Smooth muscle cell (in vitro differentiated cells): Measurements from ENCODE around the gene RAB22A. TPM values are rescaled to one million over a fixed set of nuclear protein-coding genes. Genes with fewer than 3 reads are reported as not detected.

Experiments
- DNase-seq: peaks from one replicate; lab custom pipeline; 2025; ENCODE audit not compliant: unreplicated experiment; lab: John Stamatoyannopoulos, UW
- H2AFZ ChIP-seq: fragments of 200-600 bp; sonication (generic); 2 replicates; pipeline ENCODE4 v1.6.0; 2016; ENCODE audit warnings: antibody characterized with exemption, low read depth, mild to moderate bottlenecking
- H3F3A ChIP-seq: fragments of 200-600 bp; sonication (generic); 2 replicates; pipeline ENCODE4 v1.6.0; 2017; ENCODE audit warnings: antibody characterized with exemption, low read depth
- H3K27ac ChIP-seq: fragments of 200-600 bp; sonication (generic); 2 replicates; pipeline ENCODE4 v1.5.1; 2016; ENCODE audit warnings: low read depth, mild to moderate bottlenecking
- H3K27me3 ChIP-seq: fragments of 200-600 bp; sonication (generic); 2 replicates; pipeline ENCODE4 v1.6.1; 2016; ENCODE audit warnings: low read depth, mild to moderate bottlenecking
- H3K36me3 ChIP-seq: fragments of 200-600 bp; sonication (generic); 2 replicates; pipeline ENCODE4 v1.5.1; 2016; ENCODE audit warnings: low read depth
- H3K4me1 ChIP-seq: fragments of 200-600 bp; sonication (generic); 2 replicates; pipeline ENCODE4 v1.5.1; 2016; ENCODE audit warnings: low read depth
- H3K4me2 ChIP-seq: fragments of 200-600 bp; sonication (generic); 2 replicates; pipeline ENCODE4 v1.6.0; 2016; ENCODE audit warnings: mild to moderate bottlenecking
- H3K4me3 ChIP-seq: fragments of 200-600 bp; sonication (generic); 2 replicates; pipeline ENCODE4 v1.5.1; 2016; ENCODE audit warnings: mild to moderate bottlenecking
- H3K79me2 ChIP-seq: fragments of 200-600 bp; sonication (generic); 2 replicates; pipeline ENCODE4 v1.6.0; 2016; ENCODE audit warnings: low read depth, mild to moderate bottlenecking
- H3K9ac ChIP-seq: fragments of 200-600 bp; sonication (generic); 2 replicates; pipeline ENCODE4 v1.6.0; 2016; ENCODE audit warnings: low read depth
- H3K9me3 ChIP-seq: fragments of 200-600 bp; sonication (generic); replicated peaks from 2 replicates; pipeline ENCODE4 v1.5.1; 2016; ENCODE audit warnings: low read depth
- H4K20me1 ChIP-seq: fragments of 200-600 bp; sonication (generic); 2 replicates; pipeline ENCODE4 v1.6.0; 2016; ENCODE audit warnings: low read depth
- WGBS: methylation state at CpG from one replicate; pipeline ENCODE4 v1.1.7; 2016; ENCODE audit warnings: low lambda C conversion rate; 5-methylcytosine and 5-hydroxymethylcytosine counted together
- polyA plus RNA-seq: library from polyadenylated mRNA; unstranded; fragments of >200 nt; fragmentation: Nextera tagmentation; extraction: Ambion mirVana; gene quantifications from 2 replicates; pipeline ENCODE4 v1.2.1, GENCODE V29; 2016
- total RNA-seq: library from RNA; depleted of rRNA; stranded (reverse); fragments of >200 nt; gene quantifications from 2 replicates; pipeline ENCODE4 v1.2.3, GENCODE V29; 2014
- TF ChIP-seq, protein P1 (sequence below): fragments of 200-600 bp; sonication (generic); IDR thresholded peaks from 2 replicates; pipeline ENCODE4 v1.5.1; 2017; ENCODE audit warnings: borderline replicate concordance, mild to moderate bottlenecking, antibody characterized with exemption; ENCODE audit not compliant: insufficient read depth, poor library complexity, severe bottlenecking

The RAB22A gene
- total and polyA plus RNA-seq, 2 experiments from 2014 or later, result 14.0 to 23.7 TPM

DNA sequence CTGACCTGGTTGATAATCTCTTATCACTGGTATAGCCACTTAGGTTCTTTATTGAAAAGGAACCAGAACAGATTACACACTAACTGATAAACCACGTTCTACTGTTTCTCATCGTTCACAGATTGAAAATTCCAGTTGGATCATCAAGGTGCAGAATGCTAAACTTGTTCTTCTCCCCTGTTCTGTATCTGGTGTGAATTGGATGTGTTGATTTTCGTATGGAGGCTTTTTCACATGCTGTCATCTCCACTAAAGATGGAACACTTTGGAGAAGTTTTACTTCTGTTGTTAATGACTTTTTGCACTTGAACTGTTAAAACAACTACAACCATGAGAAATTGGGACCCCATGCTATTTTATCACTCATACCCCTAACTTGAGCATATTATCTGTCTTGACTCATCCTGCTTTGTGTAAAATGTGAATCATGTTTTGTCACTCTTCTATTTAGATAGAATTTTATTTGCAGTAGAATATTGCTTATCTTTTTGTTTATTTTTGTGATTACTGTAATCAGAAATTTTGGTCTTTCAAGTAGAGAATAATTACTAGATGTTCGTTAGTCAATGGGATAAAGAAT lies 97.0 kb downstream of the RAB22A start:
- Histone ChIP-seq H4K20me1 (peaks cover 100% of the 10 kb centered on the region), H3K9ac (no peak overlapping the region), H3F3A (peaks cover 5% of the 10 kb centered on the region), H3K79me2 (peaks cover 96% of the 10 kb centered on the region), H3K9me3 (no peaks in the 10 kb centered on the region), H2AFZ (no peak overlapping the region), H3K36me3 (no peaks in the 10 kb centered on the region), H3K4me2 (peak overlapping the region; percentile 1), H3K4me1 (peaks cover 9% of the 10 kb centered on the region), H3K4me3 (no peak overlapping the region), H3K27me3 (no peaks in the 10 kb centered on the region), H3K27ac (peak overlapping the region; percentile 40)
- TF ChIP-seq, protein P1, sequence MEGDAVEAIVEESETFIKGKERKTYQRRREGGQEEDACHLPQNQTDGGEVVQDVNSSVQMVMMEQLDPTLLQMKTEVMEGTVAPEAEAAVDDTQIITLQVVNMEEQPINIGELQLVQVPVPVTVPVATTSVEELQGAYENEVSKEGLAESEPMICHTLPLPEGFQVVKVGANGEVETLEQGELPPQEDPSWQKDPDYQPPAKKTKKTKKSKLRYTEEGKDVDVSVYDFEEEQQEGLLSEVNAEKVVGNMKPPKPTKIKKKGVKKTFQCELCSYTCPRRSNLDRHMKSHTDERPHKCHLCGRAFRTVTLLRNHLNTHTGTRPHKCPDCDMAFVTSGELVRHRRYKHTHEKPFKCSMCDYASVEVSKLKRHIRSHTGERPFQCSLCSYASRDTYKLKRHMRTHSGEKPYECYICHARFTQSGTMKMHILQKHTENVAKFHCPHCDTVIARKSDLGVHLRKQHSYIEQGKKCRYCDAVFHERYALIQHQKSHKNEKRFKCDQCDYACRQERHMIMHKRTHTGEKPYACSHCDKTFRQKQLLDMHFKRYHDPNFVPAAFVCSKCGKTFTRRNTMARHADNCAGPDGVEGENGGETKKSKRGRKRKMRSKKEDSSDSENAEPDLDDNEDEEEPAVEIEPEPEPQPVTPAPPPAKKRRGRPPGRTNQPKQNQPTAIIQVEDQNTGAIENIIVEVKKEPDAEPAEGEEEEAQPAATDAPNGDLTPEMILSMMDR, result no peak
- DNase-seq, result no peak
- WGBS, result 47% methylated on average over 4 of the region's 4 CpGs

DNA sequence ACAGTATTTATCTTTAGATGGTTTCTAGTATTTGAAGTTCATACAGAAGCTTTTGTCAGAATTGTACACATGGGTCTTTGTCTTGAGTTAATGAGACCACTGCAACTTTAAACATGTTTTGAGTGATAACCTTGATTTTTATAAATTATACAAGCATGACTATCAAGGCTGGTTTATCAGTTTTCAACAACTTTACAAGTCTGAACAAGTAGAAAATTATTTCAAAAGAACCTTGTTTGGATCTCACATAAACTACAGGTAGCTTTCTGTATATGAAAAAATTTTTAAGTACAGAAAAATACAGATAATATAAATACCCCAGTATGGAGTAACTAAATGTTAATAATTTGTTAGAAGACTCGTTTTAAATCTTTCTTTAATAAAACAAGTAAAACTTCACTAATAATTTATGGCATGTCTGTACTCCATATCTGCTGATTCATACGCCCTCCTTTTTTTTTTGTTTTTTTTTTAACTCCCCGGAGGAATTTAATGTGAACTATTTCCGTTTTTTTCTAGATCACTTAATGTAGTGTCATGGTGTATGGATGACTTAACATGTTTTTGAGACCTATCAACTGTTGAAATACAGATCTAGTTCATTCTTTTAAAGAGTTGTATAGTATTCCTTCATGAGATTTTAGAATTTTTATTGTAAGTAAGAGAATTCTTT lies 97.8 kb downstream of the RAB22A start:
- Histone ChIP-seq H3K27ac (peak overlapping the region; percentile 40), H3K4me2 (peak overlapping the region; percentile 1), H3K36me3 (no peaks in the 10 kb centered on the region), H3K4me3 (no peak overlapping the region), H3K79me2 (peaks cover 96% of the 10 kb centered on the region), H4K20me1 (peaks cover 99% of the 10 kb centered on the region), H2AFZ (no peak overlapping the region), H3F3A (peaks cover 5% of the 10 kb centered on the region), H3K9ac (no peak overlapping the region), H3K9me3 (no peaks in the 10 kb centered on the region), H3K4me1 (peaks cover 9% of the 10 kb centered on the region), H3K27me3 (no peaks in the 10 kb centered on the region)
- WGBS, result 86% methylated on average over 4 of the region's 4 CpGs
- TF ChIP-seq, protein P1, result no peak
- no peak for DNase-seq

DNA sequence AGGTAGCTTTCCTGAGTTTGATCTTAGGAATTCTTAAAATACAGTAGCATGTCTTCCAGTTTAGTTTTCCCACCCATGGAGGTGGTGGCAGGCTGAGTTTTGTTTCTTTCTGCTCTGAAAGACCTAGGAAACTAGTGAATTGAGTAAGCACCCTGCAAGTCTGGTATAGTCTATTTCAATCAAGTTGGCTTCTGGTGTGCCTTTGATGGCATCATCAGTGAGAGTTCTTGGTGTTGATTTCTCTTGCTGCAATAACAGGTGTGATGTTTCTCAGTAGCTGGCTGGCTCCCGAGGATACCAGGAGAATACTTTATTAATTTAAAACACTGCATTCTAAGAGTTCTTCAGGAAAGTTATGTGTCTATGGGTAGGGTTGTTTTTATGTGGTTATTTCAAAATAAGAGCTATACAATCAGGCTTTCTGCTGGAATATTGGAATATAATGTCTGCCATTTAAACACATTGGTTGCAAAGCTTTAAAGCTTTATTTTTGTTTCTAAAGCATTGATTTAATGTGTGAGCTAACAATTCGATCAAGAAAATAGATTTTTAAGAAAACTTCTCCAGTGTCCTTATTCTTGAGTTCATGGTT lies 98.5 kb downstream of the RAB22A start:
- WGBS, result 88% methylated on average over 2 of the region's 2 CpGs
- TF ChIP-seq, protein P1, result no peak
- DNase-seq, result no peak
- H3K9ac ChIP-seq, result no peak overlapping the region
- H4K20me1 ChIP-seq, result peaks cover 97% of the 10 kb centered on the region
- H3F3A ChIP-seq, result peaks cover 5% of the 10 kb centered on the region
- H2AFZ ChIP-seq, result no peak overlapping the region
- H3K79me2 ChIP-seq, result peaks cover 95% of the 10 kb centered on the region
- peaks cover 9% of the 10 kb centered on the region for H3K4me1 ChIP-seq
- no peaks in the 10 kb centered on the region for H3K36me3 ChIP-seq
- H3K27ac ChIP-seq, result no peak overlapping the region
- H3K9me3 ChIP-seq, result no peaks in the 10 kb centered on the region
- H3K4me3 ChIP-seq, result no peak overlapping the region
- no peak overlapping the region for H3K4me2 ChIP-seq
- no peaks in the 10 kb centered on the region for H3K27me3 ChIP-seq
